WTC11 (cell line): ENCODE results near the gene VCL. TPM values are rescaled to one million over a fixed set of nuclear protein-coding genes. Genes with fewer than 3 reads are reported as not detected.

Source experiments
- ATAC-seq: fragments of 200-7000 bp; cut with Tn5 transposase; 2 replicates; pipeline ENCODE4 v1.10.0; 2021; ENCODE audit warnings: mild to moderate bottlenecking, moderate library complexity
- CTCF ChIA-PET: fragments of 300-600 bp; sonication (Branson Sonifier 250); formaldehyde crosslinking; loops from one replicate; lab custom pipeline; 2021; ENCODE audit warnings: antibody characterized with exemption; lab: Charles Lee
- POLR2A ChIA-PET: fragments of 350-600 bp; sonication (Branson Sonifier 250); formaldehyde crosslinking; loops from one replicate; lab custom pipeline; 2021; ENCODE audit warnings: antibody characterized with exemption; lab: Charles Lee
- DNase-seq: peaks from one replicate; pipeline ENCODE4 v3.0.0; 2021; ENCODE audit warnings: low spot score
- H3K27ac Mint-ChIP-seq: 2 replicates; pipeline ENCODE4 v1.8.0; 2021; ENCODE audit warnings: mixed read lengths
- H3K27me3 Mint-ChIP-seq: 2 replicates; pipeline ENCODE4 v1.8.0; 2021; ENCODE audit warnings: low read depth, mild to moderate bottlenecking, moderate library complexity, mixed read lengths
- H3K36me3 Mint-ChIP-seq: 2 replicates; pipeline ENCODE4 v1.8.0; 2021; ENCODE audit warnings: mixed read lengths
- H3K4me1 Mint-ChIP-seq: 2 replicates; pipeline ENCODE4 v1.8.0; 2022; ENCODE audit warnings: mixed read lengths
- H3K4me3 Mint-ChIP-seq: 2 replicates; pipeline ENCODE4 v1.8.0; 2021; ENCODE audit warnings: mild to moderate bottlenecking, moderate library complexity, mixed read lengths
- H3K9me3 Mint-ChIP-seq: 2 replicates; pipeline ENCODE4 v1.8.0; 2021; ENCODE audit warnings: mixed read lengths
- CBFB ChIP-seq: sonication (generic); formaldehyde crosslinking; IDR thresholded peaks from 2 replicates; pipeline ENCODE4 v1.8.1; 2022; ENCODE audit warnings: mild to moderate bottlenecking, low read depth, missing genetic modification reagents
- CREB1 ChIP-seq: sonication (generic); formaldehyde crosslinking; IDR thresholded peaks from 2 replicates; pipeline ENCODE4 v1.8.0; 2023; ENCODE audit warnings: mild to moderate bottlenecking, missing genetic modification reagents
- CREM ChIP-seq: sonication (generic); formaldehyde crosslinking; IDR thresholded peaks from 2 replicates; pipeline ENCODE4 v1.8.1; 2022; ENCODE audit warnings: mild to moderate bottlenecking, missing genetic modification reagents, moderate library complexity
- ERG ChIP-seq: fragments of 250-450 bp; sonication (Bioruptor Pico); IDR thresholded peaks from 2 replicates; pipeline ENCODE4 v1.8.0; 2021; ENCODE audit warnings: mild to moderate bottlenecking
- ESRRA ChIP-seq: sonication (generic); formaldehyde crosslinking; IDR thresholded peaks from 2 replicates; pipeline ENCODE4 v1.8.1; 2022; ENCODE audit warnings: mild to moderate bottlenecking, missing genetic modification reagents, borderline replicate concordance
- FOXJ3 ChIP-seq: sonication (generic); formaldehyde crosslinking; IDR thresholded peaks from 2 replicates; pipeline ENCODE4 v1.9.0; 2021; ENCODE audit warnings: missing genetic modification reagents, mild to moderate bottlenecking, borderline replicate concordance
- GRHL2 ChIP-seq: fragments of 250-450 bp; sonication (Bioruptor Pico); IDR thresholded peaks from 2 replicates; pipeline ENCODE4 v1.8.0; 2022; ENCODE audit warnings: mild to moderate bottlenecking, moderate library complexity; ENCODE audit not compliant: insufficient replicate concordance, severe bottlenecking
- HMGA2 ChIP-seq: fragments of 250-450 bp; sonication (Bioruptor Pico); IDR thresholded peaks from 2 replicates; pipeline ENCODE4 v1.4.0; 2021; ENCODE audit warnings: mild to moderate bottlenecking, moderate library complexity
- IRF2 ChIP-seq: sonication (generic); formaldehyde crosslinking; IDR thresholded peaks from 2 replicates; pipeline ENCODE4 v1.8.0; 2022; ENCODE audit warnings: low read depth, missing genetic modification reagents, borderline replicate concordance
- MXD4 ChIP-seq: fragments of 250-450 bp; sonication (Bioruptor Pico); IDR thresholded peaks from 2 replicates; pipeline ENCODE4 v1.8.0; 2021; ENCODE audit warnings: mild to moderate bottlenecking, moderate library complexity, borderline replicate concordance
- NFE2L1 ChIP-seq: sonication (generic); formaldehyde crosslinking; IDR thresholded peaks from 2 replicates; pipeline ENCODE4 v1.8.1; 2023; ENCODE audit warnings: missing genetic modification reagents
- NR1H2 ChIP-seq: sonication (generic); formaldehyde crosslinking; IDR thresholded peaks from 2 replicates; pipeline ENCODE4 v1.9.0; 2021; ENCODE audit warnings: mild to moderate bottlenecking, moderate library complexity, missing genetic modification reagents
- NR3C1 ChIP-seq: sonication (generic); formaldehyde crosslinking; conservative IDR thresholded peaks from 2 replicates; pipeline ENCODE4 v1.8.1; 2023; ENCODE audit warnings: low read depth, mild to moderate bottlenecking, missing genetic modification reagents
- PRRX2 ChIP-seq: fragments of 250-450 bp; sonication (Bioruptor Pico); IDR thresholded peaks from 2 replicates; pipeline ENCODE4 v1.8.0; 2021; ENCODE audit warnings: mild to moderate bottlenecking
- RELA ChIP-seq: sonication (generic); formaldehyde crosslinking; IDR thresholded peaks from 2 replicates; pipeline ENCODE4 v1.8.1; 2022; ENCODE audit warnings: missing genetic modification reagents, mild to moderate bottlenecking, borderline replicate concordance
- SMAD3 ChIP-seq: sonication (generic); formaldehyde crosslinking; IDR thresholded peaks from 2 replicates; pipeline ENCODE4 v1.8.0; 2022; ENCODE audit warnings: missing genetic modification reagents, mild to moderate bottlenecking, borderline replicate concordance
- SOX15 ChIP-seq: fragments of 250-450 bp; sonication (Bioruptor Pico); IDR thresholded peaks from 2 replicates; pipeline ENCODE4 v1.9.0; 2021; ENCODE audit warnings: mild to moderate bottlenecking
- ZBTB21 ChIP-seq: sonication (generic); formaldehyde crosslinking; IDR thresholded peaks from 2 replicates; pipeline ENCODE4 v1.8.1; 2023; ENCODE audit warnings: mild to moderate bottlenecking, missing genetic modification reagents, borderline replicate concordance
- ZNF138 ChIP-seq: sonication (generic); formaldehyde crosslinking; conservative IDR thresholded peaks from 2 replicates; pipeline ENCODE4 v1.8.1; 2022; ENCODE audit warnings: mild to moderate bottlenecking, moderate library complexity, missing genetic modification reagents
- ZNF532 ChIP-seq: fragments of 250-450 bp; sonication (Bioruptor Pico); IDR thresholded peaks from 2 replicates; pipeline ENCODE4 v1.9.0; 2021; ENCODE audit warnings: mild to moderate bottlenecking, borderline replicate concordance
- total RNA-seq: library from RNA; stranded (reverse); gene quantifications from 3 replicates; pipeline ENCODE4 v1.2.3, GENCODE V29; 2021
- TF ChIP-seq, protein P1 (sequence below): fragments of 250-450 bp; sonication (Bioruptor Pico); IDR thresholded peaks from 2 replicates; pipeline ENCODE4 v2.1.2; 2022; ENCODE audit warnings: mild to moderate bottlenecking, moderate library complexity
- TF ChIP-seq, protein P2 (sequence below): fragments of 250-450 bp; sonication (Bioruptor Pico); IDR thresholded peaks from 2 replicates; pipeline ENCODE4 v1.9.0; 2021; ENCODE audit warnings: moderate library complexity, mild to moderate bottlenecking, inconsistent platforms, borderline replicate concordance
- TF ChIP-seq, protein P3 (sequence below): sonication (generic); formaldehyde crosslinking; IDR thresholded peaks from 2 replicates; pipeline ENCODE4 v1.8.1; 2023; ENCODE audit warnings: mild to moderate bottlenecking, missing genetic modification reagents
- TF ChIP-seq, protein P4 (sequence below): sonication (generic); formaldehyde crosslinking; IDR thresholded peaks from 2 replicates; pipeline ENCODE4 v1.8.1; 2023; ENCODE audit warnings: mild to moderate bottlenecking, missing genetic modification reagents, moderate library complexity

VCL gene
- total RNA-seq, 1 experiment from 2014 or later, result 225 TPM

- TF ChIP-seq NR3C1 (no peak), NFE2L1 (CRISPR knock-in tag) (peak; percentile 20; the same call in 1 of the 2 replicates)
These were observed 152.5 kb downstream of the VCL start, which contains the start of gene AP3M1 (continued) for GRCh38 chr10:74150204-74150989.

GRCh38 chr10:74150990-74151878 is 153.3 kb downstream of the VCL start, which contains the start of gene ADK:
Gene ADK (plus strand): TSS chr10:74151221. CDS start chr10:74151279, 58 bp downstream.
- DNase-seq, result peak; percentile 100
- no peaks in the 10 kb centered on the region for H3K36me3 Mint-ChIP-seq
- ChIA-PET POLR2A (interaction anchor here (0.6 to 2.6 kb wide), 13 partner anchors 9 to 1084 kb away, joined by 3 to 16 read pairs (median 4); partner anchors contain the start of genes COMTD1 and VCL), CTCF (interaction anchor here (0.9 to 1.9 kb wide), 6 partner anchors 13 to 1084 kb away, joined by 3 to 8 read pairs (median 4); partner anchors contain the start of gene COMTD1)
- H3K27me3 Mint-ChIP-seq, result no peaks in the 10 kb centered on the region
- peaks cover 14% of the 10 kb centered on the region for H3K4me1 Mint-ChIP-seq
- no peaks in the 10 kb centered on the region for H3K9me3 Mint-ChIP-seq
- ATAC-seq, result peak; percentile 89
- H3K4me3 Mint-ChIP-seq, result no peak within 1 kb of the TSS
- peak within 1 kb of the TSS; percentile 72; the same call in 1 of the 2 replicates for H3K27ac Mint-ChIP-seq
- TF ChIP-seq FOXJ3 (CRISPR knock-in tag) (no peak), ESRRA (CRISPR knock-in tag) (peak; percentile 74; the same call in 1 of the 2 replicates), CREM (CRISPR knock-in tag) (no peak), SMAD3 (CRISPR knock-in tag) (no peak), CBFB (CRISPR knock-in tag) (no peak), PRRX2 (no peak), CREB1 (CRISPR knock-in tag) (0 out of 2 replicates have a peak, but pooled peaks have one; percentile 37), IRF2 (CRISPR knock-in tag) (no peak), SOX15 (CRISPR knock-in tag) (no peak), ERG (CRISPR knock-in tag) (no peak), HMGA2 (CRISPR knock-in tag) (no peak), ZNF532 (CRISPR knock-in tag) (no peak), MXD4 (CRISPR knock-in tag) (no peak), RELA (peak; percentile 87; the same call in 1 of the 2 replicates), NR1H2 (CRISPR knock-in tag) (no peak), ZNF138 (no peak), ZBTB21 (CRISPR knock-in tag) (no peak), GRHL2 (CRISPR knock-in tag) (no peak), NFE2L1 (CRISPR knock-in tag) (no peak)
- TF ChIP-seq, protein P1, sequence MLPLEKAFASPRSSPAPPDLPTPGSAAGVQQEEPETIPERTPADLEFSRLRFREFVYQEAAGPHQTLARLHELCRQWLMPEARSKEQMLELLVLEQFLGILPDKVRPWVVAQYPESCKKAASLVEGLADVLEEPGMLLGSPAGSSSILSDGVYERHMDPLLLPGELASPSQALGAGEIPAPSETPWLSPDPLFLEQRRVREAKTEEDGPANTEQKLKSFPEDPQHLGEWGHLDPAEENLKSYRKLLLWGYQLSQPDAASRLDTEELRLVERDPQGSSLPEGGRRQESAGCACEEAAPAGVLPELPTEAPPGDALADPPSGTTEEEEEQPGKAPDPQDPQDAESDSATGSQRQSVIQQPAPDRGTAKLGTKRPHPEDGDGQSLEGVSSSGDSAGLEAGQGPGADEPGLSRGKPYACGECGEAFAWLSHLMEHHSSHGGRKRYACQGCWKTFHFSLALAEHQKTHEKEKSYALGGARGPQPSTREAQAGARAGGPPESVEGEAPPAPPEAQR (CRISPR knock-in tag), result no peak
- TF ChIP-seq, protein P2, sequence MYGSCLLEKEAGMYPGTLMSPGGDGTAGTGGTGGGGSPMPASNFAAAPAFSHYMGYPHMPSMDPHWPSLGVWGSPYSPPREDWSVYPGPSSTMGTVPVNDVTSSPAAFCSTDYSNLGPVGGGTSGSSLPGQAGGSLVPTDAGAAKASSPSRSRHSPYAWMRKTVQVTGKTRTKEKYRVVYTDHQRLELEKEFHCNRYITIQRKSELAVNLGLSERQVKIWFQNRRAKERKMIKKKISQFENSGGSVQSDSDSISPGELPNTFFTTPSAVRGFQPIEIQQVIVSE, result no peak
- TF ChIP-seq, protein P3, sequence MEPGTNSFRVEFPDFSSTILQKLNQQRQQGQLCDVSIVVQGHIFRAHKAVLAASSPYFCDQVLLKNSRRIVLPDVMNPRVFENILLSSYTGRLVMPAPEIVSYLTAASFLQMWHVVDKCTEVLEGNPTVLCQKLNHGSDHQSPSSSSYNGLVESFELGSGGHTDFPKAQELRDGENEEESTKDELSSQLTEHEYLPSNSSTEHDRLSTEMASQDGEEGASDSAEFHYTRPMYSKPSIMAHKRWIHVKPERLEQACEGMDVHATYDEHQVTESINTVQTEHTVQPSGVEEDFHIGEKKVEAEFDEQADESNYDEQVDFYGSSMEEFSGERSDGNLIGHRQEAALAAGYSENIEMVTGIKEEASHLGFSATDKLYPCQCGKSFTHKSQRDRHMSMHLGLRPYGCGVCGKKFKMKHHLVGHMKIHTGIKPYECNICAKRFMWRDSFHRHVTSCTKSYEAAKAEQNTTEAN (CRISPR knock-in tag), result 0 out of 2 replicates have a peak, but pooled peaks have one; percentile 53
- TF ChIP-seq, protein P4, sequence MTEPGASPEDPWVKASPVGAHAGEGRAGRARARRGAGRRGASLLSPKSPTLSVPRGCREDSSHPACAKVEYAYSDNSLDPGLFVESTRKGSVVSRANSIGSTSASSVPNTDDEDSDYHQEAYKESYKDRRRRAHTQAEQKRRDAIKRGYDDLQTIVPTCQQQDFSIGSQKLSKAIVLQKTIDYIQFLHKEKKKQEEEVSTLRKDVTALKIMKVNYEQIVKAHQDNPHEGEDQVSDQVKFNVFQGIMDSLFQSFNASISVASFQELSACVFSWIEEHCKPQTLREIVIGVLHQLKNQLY, result no peak
